ENCODE results near the gene MCOLN3.

DNA sequence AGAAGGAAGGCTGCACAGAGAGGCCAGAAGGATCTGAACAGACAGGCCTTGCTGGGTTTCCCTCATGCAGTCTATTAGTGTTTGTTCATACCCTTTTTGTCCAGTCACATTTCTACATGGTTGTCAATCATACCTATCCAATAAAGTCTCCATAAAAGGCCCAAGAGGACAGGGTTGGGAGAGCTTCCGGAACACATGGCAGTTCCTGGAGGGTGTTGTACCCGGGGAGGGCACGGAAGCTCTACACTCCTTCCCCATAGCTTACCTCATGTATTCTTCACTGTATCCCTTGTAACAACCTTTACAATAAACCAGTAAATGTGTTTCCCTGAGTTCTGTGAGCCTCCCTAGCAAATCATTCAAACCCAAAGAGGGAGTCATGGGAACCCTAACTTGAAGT, 79.4 kb downstream of the MCOLN3 start:
- TF ChIP-seq, protein P1, sequence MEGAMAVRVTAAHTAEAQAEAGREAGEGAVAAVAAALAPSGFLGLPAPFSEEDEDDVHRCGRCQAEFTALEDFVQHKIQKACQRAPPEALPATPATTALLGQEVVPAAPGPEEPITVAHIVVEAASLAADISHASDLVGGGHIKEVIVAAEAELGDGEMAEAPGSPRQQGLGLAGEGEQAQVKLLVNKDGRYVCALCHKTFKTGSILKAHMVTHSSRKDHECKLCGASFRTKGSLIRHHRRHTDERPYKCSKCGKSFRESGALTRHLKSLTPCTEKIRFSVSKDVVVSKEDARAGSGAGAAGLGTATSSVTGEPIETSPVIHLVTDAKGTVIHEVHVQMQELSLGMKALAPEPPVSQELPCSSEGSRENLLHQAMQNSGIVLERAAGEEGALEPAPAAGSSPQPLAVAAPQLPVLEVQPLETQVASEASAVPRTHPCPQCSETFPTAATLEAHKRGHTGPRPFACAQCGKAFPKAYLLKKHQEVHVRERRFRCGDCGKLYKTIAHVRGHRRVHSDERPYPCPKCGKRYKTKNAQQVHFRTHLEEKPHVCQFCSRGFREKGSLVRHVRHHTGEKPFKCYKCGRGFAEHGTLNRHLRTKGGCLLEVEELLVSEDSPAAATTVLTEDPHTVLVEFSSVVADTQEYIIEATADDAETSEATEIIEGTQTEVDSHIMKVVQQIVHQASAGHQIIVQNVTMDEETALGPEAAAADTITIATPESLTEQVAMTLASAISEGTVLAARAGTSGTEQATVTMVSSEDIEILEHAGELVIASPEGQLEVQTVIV (CRISPR knock-in tag; IDR thresholded peaks at IDR 0.05; ENCODE audit: borderline replicate concordance) = no peak
- no peak for TF ChIP-seq ZNF263 (CRISPR knock-in tag; IDR thresholded peaks at IDR 0.05; ENCODE audit: borderline replicate concordance)
- TF ChIP-seq NFRKB (IDR thresholded peaks at IDR 0.05; ENCODE audit: low read depth) = no peak
- TF ChIP-seq ZNF232 (CRISPR knock-in tag; IDR thresholded peaks at IDR 0.05) = no peak
- TF ChIP-seq TRIM28 (IDR thresholded peaks at IDR 0.05) = no peak
- TF ChIP-seq ZNF57 (CRISPR knock-in tag; IDR thresholded peaks at IDR 0.05) = no peak
- TF ChIP-seq, protein P2, sequence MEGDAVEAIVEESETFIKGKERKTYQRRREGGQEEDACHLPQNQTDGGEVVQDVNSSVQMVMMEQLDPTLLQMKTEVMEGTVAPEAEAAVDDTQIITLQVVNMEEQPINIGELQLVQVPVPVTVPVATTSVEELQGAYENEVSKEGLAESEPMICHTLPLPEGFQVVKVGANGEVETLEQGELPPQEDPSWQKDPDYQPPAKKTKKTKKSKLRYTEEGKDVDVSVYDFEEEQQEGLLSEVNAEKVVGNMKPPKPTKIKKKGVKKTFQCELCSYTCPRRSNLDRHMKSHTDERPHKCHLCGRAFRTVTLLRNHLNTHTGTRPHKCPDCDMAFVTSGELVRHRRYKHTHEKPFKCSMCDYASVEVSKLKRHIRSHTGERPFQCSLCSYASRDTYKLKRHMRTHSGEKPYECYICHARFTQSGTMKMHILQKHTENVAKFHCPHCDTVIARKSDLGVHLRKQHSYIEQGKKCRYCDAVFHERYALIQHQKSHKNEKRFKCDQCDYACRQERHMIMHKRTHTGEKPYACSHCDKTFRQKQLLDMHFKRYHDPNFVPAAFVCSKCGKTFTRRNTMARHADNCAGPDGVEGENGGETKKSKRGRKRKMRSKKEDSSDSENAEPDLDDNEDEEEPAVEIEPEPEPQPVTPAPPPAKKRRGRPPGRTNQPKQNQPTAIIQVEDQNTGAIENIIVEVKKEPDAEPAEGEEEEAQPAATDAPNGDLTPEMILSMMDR (IDR thresholded peaks at IDR 0.05 in 2 of 3, conservative IDR thresholded peaks at IDR 0.05 in 1 of 3; ENCODE audit: insufficient read depth in 2 of 3, low read depth in 1 of 3, low read length in 3 of 3) = no peak
- no peak for TF ChIP-seq KLF1 (tag; IDR thresholded peaks at IDR 0.05)
- no peak for TF ChIP-seq ZBTB7A (IDR thresholded peaks at IDR 0.05; ENCODE audit: borderline replicate concordance, control insufficient read depth, low read depth, low read length)
